Measurements from ENCODE around the gene DHRS13. TPM values are rescaled to one million over a fixed set of nuclear protein-coding genes. Genes with fewer than 3 reads are reported as not detected.
"Not testable (repeated sequence)": the region's sequence is repeated elsewhere in the genome, so short reads cannot be mapped to it uniquely, and the experiment has no call there.

DHRS13 gene
- total and polyA plus RNA-seq, 9 donors = 2.9 to 5.9 (median 4.2) TPM

DNA sequence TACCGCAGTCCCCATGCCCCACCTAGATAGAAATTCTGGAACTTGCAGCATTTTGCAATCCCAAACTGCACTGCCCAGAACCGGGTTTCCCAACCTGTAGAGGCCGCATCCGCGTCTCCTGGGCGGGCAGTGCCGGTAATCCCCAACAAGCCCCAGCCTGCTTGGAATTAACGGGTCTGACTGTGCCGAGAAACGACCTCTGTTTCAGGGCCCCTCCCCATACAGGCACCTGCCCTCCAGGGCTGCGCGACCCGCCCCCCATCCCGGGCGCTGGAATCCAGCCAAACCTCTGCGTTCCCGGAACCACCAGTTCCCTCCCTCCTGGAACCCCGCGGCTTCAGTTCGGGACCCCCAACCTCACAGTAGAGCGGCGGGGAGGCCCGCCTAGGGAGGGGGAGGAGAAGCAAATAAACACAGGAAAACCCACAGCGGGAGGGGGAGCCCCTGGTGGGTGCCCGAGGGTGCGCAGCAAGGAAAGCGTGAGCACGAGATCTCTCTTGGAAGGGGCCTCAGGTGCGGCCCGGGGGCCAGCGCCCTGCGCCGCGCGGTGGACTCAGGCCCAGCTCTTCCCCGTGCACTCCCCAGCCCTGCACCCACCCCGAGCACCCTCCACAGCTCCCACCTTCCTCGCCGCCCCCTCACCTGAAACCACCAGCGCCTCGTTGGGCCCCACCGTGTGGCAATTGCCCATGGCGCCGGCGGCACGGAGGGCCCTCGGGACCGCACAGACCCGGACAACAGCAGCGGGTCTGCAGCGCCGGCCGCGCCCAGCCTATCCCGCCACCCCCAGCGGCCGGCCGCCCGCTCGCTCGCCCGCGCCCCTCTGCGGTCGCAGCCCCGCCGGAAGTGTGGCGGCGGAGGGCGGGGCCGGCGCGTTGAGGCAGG lies 5.8 kb downstream of the DHRS13 start, which contains the start of gene FLOT2:
TSS of gene FLOT2 (minus strand) at position 850 of the 885 bp plus-strand sequence. CDS start at position 691, 159 bp downstream.
- Histone ChIP-seq H3K4me3 (ENCODE audit: low read length) (peak within 1 kb of the TSS; percentile 78), H3K27ac (ENCODE audit: low read length) (peak within 1 kb of the TSS; percentile 85), H3K9me3 (replicated peaks; ENCODE audit: control insufficient read depth, low read depth, low read length) (no peaks in the 10 kb centered on the region), H3K4me1 (ENCODE audit: control insufficient read depth, insufficient read depth, low read length) (peaks cover 28% of the 10 kb centered on the region), H3K36me3 (ENCODE audit: control insufficient read depth, insufficient read depth, low read length) (no peaks in the 10 kb centered on the region), H3K27me3 (ENCODE audit: control insufficient read depth, insufficient read depth, low read length) (no peaks in the 10 kb centered on the region)
- WGBS (ENCODE audit: insufficient coverage) = under 1% methylated on average over 67 of the region's 73 CpGs
- DNase-seq = peak; percentile 69

DNA sequence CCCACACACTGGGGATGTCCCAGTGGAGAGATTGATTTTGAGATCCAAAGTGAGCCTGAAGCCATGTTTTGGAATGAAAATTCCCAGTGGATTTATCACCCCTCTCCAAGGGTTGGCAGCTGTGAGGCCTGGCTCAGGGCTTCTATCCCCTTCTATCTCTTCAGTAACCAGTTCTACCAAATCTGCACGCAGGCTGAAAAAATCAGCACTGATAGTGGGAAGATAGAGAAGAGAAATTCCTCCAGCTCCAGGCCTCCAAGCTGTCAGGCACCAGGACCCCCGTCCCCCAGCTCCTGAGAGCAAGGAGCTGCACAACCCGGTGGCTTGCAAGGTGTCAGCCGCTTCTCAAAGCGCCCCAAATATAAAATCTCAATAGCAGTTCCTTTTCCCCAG lies 6.4 kb downstream of the DHRS13 start:
- H3K36me3 ChIP-seq (ENCODE audit: control insufficient read depth, insufficient read depth, low read length) = peaks cover 3% of the 10 kb centered on the region
- H3K9me3 ChIP-seq (replicated peaks; ENCODE audit: control insufficient read depth, low read depth, low read length) = no peaks in the 10 kb centered on the region
- WGBS (ENCODE audit: insufficient coverage) = 0% methylated on average over 4 of the region's 5 CpGs
- H3K27me3 ChIP-seq (ENCODE audit: control insufficient read depth, insufficient read depth, low read length) = no peaks in the 10 kb centered on the region
- peak overlapping the region; percentile 85 for H3K27ac ChIP-seq (ENCODE audit: low read length)
- peaks cover 25% of the 10 kb centered on the region for H3K4me1 ChIP-seq (ENCODE audit: control insufficient read depth, insufficient read depth, low read length)
- H3K4me3 ChIP-seq (ENCODE audit: low read length) = peak overlapping the region; percentile 78
- DNase-seq = no peak

DNA sequence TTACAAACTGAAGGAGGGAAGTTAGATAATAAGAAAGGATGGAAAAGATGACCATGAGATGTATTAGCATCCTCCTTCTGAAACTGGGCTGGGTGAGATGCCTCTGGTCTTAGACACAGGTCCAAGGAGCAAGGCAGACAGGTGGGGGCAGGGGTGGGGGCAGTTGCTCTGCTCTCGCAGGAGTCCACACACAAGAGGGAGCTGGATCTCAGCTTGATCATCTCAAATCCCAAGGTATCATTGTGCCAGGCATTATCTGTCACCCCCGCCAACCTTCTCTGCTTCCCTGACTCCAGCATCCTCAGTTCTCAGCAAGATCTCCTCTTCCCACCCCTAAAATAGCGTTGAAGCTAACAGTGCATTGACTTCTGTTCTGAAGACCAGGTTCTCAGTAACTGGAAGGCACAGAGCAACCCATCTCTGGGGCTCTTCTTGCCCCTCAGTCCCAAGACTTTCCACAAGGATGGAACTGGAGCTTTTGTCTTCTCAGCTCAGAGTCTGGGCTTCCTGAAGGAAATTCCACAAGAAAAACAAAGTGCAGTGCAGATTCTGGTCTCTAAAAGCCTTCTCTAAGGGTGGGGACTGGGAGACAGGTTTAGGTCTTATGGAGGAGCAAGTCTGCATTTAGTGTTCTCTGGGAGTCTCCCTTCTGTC lies 7.0 kb downstream of the DHRS13 start:
- no peak for DNase-seq
- Histone ChIP-seq H3K4me3 (ENCODE audit: low read length) (no peak overlapping the region), H3K4me1 (ENCODE audit: control insufficient read depth, insufficient read depth, low read length) (peaks cover 25% of the 10 kb centered on the region), H3K27ac (ENCODE audit: low read length) (peak overlapping the region; percentile 85), H3K27me3 (ENCODE audit: control insufficient read depth, insufficient read depth, low read length) (no peaks in the 10 kb centered on the region), H3K9me3 (replicated peaks; ENCODE audit: control insufficient read depth, low read depth, low read length) (no peaks in the 10 kb centered on the region), H3K36me3 (ENCODE audit: control insufficient read depth, insufficient read depth, low read length) (peaks cover 9% of the 10 kb centered on the region)
- 73% methylated on average over 2 of the region's 3 CpGs for WGBS (ENCODE audit: insufficient coverage)

DNA sequence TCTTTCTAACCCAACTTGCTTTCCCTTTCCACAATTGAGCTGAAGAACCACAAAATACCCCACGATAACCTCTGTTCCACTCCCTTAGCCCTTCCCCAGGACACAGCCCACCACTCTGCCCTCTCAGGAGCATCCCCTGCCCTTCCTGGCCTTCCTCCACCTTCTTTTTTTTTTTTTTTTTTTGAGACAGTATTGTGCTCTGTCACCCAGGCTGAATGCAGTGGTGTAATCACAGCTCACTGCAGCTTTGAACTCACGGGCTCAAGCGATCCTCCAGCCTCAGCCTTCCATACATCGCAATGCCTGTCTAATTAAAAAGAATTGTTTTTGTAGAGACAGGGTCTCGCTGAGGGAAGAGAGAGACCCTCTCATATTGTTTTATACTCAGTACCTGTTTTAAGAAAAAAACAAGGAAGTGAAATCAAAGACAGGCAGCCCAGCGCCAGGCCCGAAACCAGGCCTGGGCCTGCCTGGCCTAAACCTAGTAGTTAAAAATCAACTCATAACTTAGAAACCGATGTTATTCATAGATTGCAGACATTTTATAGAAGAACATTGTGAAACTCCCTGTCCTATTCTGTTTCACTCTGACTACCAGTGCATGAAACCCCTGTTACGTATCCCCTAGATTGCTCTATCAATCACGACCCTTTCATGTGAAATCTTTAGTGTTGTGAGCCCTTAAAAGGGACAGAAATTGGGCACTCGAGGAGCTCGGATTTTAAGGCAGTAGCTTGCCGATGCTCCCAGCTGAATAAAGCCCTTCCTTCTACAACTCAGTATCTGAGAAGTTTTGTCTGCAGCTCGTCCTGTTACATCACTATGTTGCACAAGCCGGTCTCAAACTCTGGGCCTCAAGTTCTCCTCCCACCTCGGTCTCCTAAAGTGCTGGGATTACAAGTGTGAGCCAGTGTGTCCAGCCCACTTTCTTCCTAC lies 9.4 kb downstream of the DHRS13 start:
- H3K27ac ChIP-seq (ENCODE audit: low read length) = peak overlapping the region; percentile 9
- peaks cover 25% of the 10 kb centered on the region for H3K4me1 ChIP-seq (ENCODE audit: control insufficient read depth, insufficient read depth, low read length)
- 74% methylated on average over 7 of the region's 16 CpGs for WGBS (ENCODE audit: insufficient coverage)
- not testable (repeated sequence) for H3K4me3 ChIP-seq (ENCODE audit: low read length); H3K27me3 ChIP-seq (ENCODE audit: control insufficient read depth, insufficient read depth, low read length); H3K9me3 ChIP-seq (replicated peaks; ENCODE audit: control insufficient read depth, low read depth, low read length); DNase-seq; H3K36me3 ChIP-seq (ENCODE audit: control insufficient read depth, insufficient read depth, low read length)

DNA sequence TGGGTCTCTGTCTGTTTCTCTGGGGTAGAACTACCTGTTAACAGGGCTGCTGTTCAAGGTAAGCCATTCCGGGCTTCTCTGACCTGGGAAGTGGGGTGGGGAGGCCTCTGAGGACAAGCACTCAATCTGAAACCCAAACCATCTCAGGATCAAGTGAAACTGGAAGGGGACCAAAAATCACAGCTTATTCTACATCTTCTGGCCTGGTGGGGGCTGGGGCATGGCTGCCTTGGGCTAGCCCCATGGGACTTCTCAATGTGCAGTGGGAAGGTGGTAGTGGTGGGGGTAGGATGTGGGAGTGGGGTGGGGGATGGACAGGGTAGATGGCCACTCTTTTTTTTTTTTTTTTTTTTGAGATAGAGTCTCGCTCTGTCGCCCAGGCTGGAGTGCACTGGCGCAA lies 10.9 kb downstream of the DHRS13 start:
- peaks cover 19% of the 10 kb centered on the region for H3K4me1 ChIP-seq (ENCODE audit: control insufficient read depth, insufficient read depth, low read length)
- H3K36me3 ChIP-seq (ENCODE audit: control insufficient read depth, insufficient read depth, low read length) = peaks cover 24% of the 10 kb centered on the region
- no peak overlapping the region for H3K27ac ChIP-seq (ENCODE audit: low read length)
- 100% methylated on average over 2 of the region's 4 CpGs for WGBS (ENCODE audit: insufficient coverage)
- no peaks in the 10 kb centered on the region for H3K9me3 ChIP-seq (replicated peaks; ENCODE audit: control insufficient read depth, low read depth, low read length)
- no peaks in the 10 kb centered on the region for H3K27me3 ChIP-seq (ENCODE audit: control insufficient read depth, insufficient read depth, low read length)
- H3K4me3 ChIP-seq (ENCODE audit: low read length) = no peak overlapping the region
- no peak for DNase-seq

DNA sequence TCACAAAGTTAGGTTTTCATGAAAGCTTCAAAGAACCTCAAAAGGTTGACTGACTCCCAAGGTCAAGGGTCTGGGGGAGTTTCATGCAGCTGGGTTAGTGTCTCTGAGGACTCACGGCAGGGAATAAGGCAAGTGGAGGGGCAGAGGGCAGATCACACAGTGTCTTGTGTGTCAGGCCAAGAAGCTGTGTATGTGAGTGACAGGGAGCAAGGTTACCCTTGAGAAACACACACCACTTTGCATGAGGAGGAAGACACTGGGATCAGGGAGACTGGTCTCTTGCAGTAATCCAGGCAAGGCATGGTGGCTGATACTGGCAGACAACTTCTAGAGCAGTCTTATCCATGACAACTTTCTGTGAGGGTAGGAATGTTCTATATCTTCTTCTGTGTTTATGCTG lies 11.7 kb downstream of the DHRS13 start:
- Histone ChIP-seq H3K36me3 (ENCODE audit: control insufficient read depth, insufficient read depth, low read length) (peaks cover 32% of the 10 kb centered on the region), H3K27ac (ENCODE audit: low read length) (no peak overlapping the region), H3K9me3 (replicated peaks; ENCODE audit: control insufficient read depth, low read depth, low read length) (no peaks in the 10 kb centered on the region), H3K4me1 (ENCODE audit: control insufficient read depth, insufficient read depth, low read length) (peaks cover 14% of the 10 kb centered on the region), H3K4me3 (ENCODE audit: low read length) (no peak overlapping the region), H3K27me3 (ENCODE audit: control insufficient read depth, insufficient read depth, low read length) (no peaks in the 10 kb centered on the region)
- 60% methylated on average over 1 of the region's 1 CpG for WGBS (ENCODE audit: insufficient coverage)
- no peak for DNase-seq

DNA sequence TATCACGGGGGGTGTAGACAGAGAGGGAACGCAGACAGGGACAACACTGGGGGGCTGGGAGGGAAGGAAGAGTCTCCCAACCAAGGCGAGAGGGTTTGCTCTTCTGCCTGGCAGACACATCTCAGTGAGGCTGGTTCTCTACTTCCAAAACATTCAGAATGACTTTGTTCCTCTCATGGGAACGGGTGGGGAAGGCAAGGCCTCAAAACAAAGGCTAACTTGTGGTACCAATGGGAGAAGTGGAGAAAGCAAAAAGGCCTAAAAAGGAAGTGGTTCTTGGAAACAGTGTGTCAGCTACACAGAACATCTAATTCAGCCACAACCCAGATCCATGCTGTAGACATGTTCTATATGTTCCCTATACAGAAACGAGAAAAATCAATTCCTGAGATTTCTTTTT lies 12.9 kb downstream of the DHRS13 start:
- Histone ChIP-seq H3K9me3 (replicated peaks; ENCODE audit: control insufficient read depth, low read depth, low read length) (no peaks in the 10 kb centered on the region), H3K36me3 (ENCODE audit: control insufficient read depth, insufficient read depth, low read length) (peaks cover 43% of the 10 kb centered on the region), H3K27me3 (ENCODE audit: control insufficient read depth, insufficient read depth, low read length) (no peaks in the 10 kb centered on the region), H3K4me3 (ENCODE audit: low read length) (no peak overlapping the region), H3K4me1 (ENCODE audit: control insufficient read depth, insufficient read depth, low read length) (peaks cover 9% of the 10 kb centered on the region), H3K27ac (ENCODE audit: low read length) (no peak overlapping the region)
- peak; percentile 59 for DNase-seq
- no CpG with 5 or more reads among the region's 5 CpGs for WGBS (ENCODE audit: insufficient coverage)

DNA sequence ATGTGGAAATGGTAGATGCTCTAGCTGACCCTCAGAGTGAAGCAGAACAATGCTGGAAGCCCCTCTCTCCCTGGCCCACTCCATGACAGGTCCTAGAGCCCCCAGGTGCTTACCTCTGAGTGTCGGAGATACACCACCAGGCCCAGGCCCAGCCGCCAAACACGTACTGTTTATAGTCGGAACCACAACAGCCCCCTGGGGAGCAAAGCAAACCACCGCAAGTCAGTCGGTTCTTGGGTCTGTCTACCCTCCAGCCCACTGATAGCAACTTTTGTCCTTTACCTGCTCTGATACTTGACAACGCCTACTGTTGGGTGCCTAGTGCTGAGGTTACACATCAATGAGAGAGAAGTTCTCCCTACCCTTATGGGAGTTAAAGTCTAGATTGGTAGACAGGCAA lies 14.0 kb downstream of the DHRS13 start:
- Histone ChIP-seq H3K4me3 (ENCODE audit: low read length) (no peak overlapping the region), H3K27me3 (ENCODE audit: control insufficient read depth, insufficient read depth, low read length) (no peaks in the 10 kb centered on the region), H3K36me3 (ENCODE audit: control insufficient read depth, insufficient read depth, low read length) (peaks cover 53% of the 10 kb centered on the region), H3K4me1 (ENCODE audit: control insufficient read depth, insufficient read depth, low read length) (peaks cover 9% of the 10 kb centered on the region), H3K9me3 (replicated peaks; ENCODE audit: control insufficient read depth, low read depth, low read length) (no peaks in the 10 kb centered on the region), H3K27ac (ENCODE audit: low read length) (no peak overlapping the region)
- WGBS (ENCODE audit: insufficient coverage) = 66% methylated on average over 2 of the region's 7 CpGs
- no peak for DNase-seq

DNA sequence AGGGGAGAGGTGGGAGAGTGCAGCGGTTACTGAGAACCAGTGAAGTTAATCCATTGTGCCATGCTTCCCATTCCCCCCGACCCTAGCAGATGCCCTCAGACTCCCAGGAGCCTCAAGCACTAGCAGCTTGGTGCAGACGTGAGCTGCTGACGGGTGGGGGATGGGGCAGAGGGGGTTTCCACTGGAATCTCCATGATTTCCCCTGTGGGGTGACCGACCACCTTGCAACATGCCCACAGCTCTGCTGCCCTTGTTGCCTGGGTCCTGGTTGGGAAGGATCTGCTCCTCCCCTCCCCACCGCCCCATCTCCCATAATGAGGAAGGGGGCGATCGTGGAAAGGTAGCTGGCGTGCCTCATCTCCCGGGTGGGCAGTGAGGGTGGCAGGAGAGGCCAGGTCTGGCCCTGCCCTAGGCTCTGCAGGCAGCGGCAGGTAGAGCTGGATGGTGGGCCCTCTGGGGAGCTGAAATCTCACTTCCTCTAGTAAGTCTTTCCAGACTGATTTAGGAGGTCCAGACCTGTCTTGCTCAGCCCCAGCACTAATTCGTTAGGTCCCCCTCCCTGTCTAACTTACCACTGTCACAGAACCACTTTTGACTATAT lies 14.9 kb downstream of the DHRS13 start:
- no peak overlapping the region for H3K27ac ChIP-seq (ENCODE audit: low read length)
- H3K36me3 ChIP-seq (ENCODE audit: control insufficient read depth, insufficient read depth, low read length) = peaks cover 62% of the 10 kb centered on the region
- no peaks in the 10 kb centered on the region for H3K9me3 ChIP-seq (replicated peaks; ENCODE audit: control insufficient read depth, low read depth, low read length)
- H3K27me3 ChIP-seq (ENCODE audit: control insufficient read depth, insufficient read depth, low read length) = no peaks in the 10 kb centered on the region
- no peak for DNase-seq
- 62% methylated on average over 5 of the region's 12 CpGs for WGBS (ENCODE audit: insufficient coverage)
- no peak overlapping the region for H3K4me3 ChIP-seq (ENCODE audit: low read length)
- peaks cover 6% of the 10 kb centered on the region for H3K4me1 ChIP-seq (ENCODE audit: control insufficient read depth, insufficient read depth, low read length)
